ENCODE data around the gene GNG4.
"Not testable (repeated sequence)": the region's sequence is repeated elsewhere in the genome, so short reads cannot be mapped to it uniquely, and the experiment has no call there.

The GNG4 gene

GRCh38 chr1:235583511-235584001 lies 66.0 kb downstream of the GNG4 start:
- no peak overlapping the region for H3K4me3 ChIP-seq (ENCODE audit: low read depth, low read length)
- TF ChIP-seq CTCF (IDR thresholded peaks at IDR 0.05; ENCODE audit: low read depth, low read length): no peak

GRCh38 chr1:235582130-235582529 lies 67.5 kb downstream of the GNG4 start:
- no peak overlapping the region for H3K4me3 ChIP-seq (ENCODE audit: low read depth, low read length)
- no peak for TF ChIP-seq CTCF (IDR thresholded peaks at IDR 0.05; ENCODE audit: low read depth, low read length)

- no peak overlapping the region for H3K4me3 ChIP-seq (ENCODE audit: low read depth, low read length)
These were observed 69.7 kb downstream of the GNG4 start for GRCh38 chr1:235579891-235580290.

DNA sequence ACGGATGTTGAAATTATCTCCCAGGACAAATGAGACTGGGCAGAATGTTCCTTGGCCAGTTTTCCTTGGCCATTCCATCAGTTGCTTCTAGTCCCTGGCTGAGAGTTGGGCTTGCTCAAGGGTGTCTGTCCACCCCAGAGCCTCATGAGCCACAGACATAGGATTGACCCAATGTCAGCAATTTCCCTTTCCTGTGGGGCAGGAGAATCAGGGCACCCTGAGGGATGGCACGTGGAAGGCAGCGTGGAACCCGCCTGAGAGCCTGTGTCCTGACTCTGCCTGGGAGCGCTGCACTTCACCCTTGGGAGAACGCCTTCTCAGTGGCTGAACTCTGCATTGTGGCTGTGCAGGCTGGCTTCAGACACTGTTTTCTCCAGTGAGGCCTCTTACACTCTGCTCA lies 74.0 kb downstream of the GNG4 start:
- no peak overlapping the region for H3K4me3 ChIP-seq (ENCODE audit: low read depth, low read length)
- TF ChIP-seq CTCF (IDR thresholded peaks at IDR 0.05; ENCODE audit: low read depth, low read length): no peak

More at GRCh38 chr1:235579891-235580290, 69.7 kb downstream of the GNG4 start:
- no peak for TF ChIP-seq CTCF (IDR thresholded peaks at IDR 0.05; ENCODE audit: low read depth, low read length)

DNA sequence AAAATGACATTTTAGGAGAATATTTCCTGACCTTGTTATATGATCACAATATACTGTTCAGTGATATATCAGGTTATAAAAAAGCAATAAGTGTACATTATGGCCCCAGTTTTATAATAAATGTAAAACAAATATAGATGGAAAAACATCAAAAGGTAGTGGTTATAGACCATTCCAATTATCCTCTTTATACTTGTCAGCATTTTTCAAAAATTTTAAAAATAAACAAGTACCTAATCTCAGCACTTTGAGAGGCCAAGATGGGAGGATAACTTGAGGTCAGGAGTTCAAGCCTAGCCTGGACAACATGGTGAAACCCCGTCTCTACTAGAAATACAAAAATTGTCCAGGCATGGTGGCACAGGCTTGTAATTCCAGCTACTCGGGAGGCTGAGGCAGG lies 75.7 kb downstream of the GNG4 start:
- TF ChIP-seq CTCF (IDR thresholded peaks at IDR 0.05; ENCODE audit: low read depth, low read length): no peak
- H3K4me3 ChIP-seq (ENCODE audit: low read depth, low read length): no peak overlapping the region

DNA sequence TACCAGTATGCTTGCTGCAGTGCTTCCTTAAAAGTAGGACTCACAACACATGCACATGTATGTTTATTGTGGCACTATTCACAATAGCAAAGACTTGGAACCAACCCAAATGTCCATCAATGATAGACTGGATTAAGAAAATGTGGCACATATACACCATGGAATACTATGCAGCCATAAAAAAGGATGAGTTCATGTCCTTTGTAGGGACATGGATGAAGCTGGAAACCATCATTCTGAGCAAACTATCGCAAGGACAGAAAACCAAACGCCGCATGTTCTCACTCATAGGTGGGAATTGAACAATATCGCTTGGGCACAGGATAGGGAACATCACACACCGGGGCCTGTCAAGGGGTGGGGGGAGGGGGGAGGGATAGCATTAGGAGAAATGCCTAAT lies 76.6 kb downstream of the GNG4 start:
- H3K4me3 ChIP-seq (ENCODE audit: low read depth, low read length): not testable (repeated sequence)

DNA sequence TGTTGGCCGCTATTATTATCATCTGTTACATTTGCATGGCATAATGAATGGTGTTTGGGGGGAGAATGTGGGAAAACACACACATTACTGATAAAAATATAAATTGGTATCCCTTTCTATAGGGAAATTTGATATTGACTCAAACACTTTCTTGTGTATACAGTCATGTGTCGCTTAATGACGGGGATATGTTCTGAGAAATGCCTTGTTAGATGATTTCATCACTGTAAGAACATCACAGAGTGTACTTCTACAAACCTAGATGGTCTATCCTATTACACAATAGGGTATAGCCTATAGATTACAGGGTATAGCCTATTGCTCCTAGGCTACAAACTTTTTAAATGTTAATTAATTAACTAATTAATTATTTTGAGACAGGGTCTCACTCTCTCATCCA lies 78.1 kb downstream of the GNG4 start:
- TF ChIP-seq CTCF (IDR thresholded peaks at IDR 0.05; ENCODE audit: low read depth, low read length): no peak
- no peak overlapping the region for H3K4me3 ChIP-seq (ENCODE audit: low read depth, low read length)

DNA sequence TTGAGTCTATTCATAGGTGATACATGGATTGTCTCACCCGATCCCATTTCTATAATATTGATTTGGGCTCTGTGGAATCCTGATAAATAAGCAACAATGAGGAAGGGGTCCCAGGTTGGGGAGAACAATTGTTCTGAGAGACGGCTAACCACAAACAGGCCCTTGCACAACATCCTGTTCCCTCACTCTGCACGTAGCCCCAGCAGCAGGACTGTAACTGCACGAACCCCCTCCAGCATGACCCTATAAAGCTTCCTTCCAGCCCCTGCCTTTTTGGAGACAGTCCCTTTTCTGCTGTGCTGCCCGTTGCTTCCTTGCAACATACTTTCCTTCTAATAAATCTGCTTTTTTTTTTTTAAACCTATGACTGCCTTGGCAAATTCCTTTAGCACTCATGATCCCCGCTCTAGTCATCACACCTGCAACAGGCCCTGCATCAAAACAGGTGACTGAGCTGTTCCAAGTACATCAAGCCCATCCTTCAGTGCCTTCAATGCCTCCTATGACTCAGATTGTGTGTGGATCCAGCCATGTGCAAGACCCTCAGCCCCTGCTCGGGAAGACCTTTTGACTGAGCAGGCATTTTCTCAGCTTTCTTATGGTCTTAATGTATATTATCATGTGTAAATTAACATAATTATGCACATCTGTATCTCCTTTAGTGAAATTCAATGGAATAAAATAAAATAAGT lies 81.6 kb downstream of the GNG4 start:
- H3K4me3 ChIP-seq (ENCODE audit: low read depth, low read length): no peak overlapping the region
- no peak for TF ChIP-seq CTCF (IDR thresholded peaks at IDR 0.05; ENCODE audit: low read depth, low read length)

Data from WI38 (cell line).